Measurements from ENCODE around the gene PRKAG1. TPM values are rescaled to one million over a fixed set of nuclear protein-coding genes. Genes with fewer than 3 reads are reported as not detected.

PRKAG1 gene
- total RNA-seq, 1 donor from 2014 or later: 68.5 TPM

DNA sequence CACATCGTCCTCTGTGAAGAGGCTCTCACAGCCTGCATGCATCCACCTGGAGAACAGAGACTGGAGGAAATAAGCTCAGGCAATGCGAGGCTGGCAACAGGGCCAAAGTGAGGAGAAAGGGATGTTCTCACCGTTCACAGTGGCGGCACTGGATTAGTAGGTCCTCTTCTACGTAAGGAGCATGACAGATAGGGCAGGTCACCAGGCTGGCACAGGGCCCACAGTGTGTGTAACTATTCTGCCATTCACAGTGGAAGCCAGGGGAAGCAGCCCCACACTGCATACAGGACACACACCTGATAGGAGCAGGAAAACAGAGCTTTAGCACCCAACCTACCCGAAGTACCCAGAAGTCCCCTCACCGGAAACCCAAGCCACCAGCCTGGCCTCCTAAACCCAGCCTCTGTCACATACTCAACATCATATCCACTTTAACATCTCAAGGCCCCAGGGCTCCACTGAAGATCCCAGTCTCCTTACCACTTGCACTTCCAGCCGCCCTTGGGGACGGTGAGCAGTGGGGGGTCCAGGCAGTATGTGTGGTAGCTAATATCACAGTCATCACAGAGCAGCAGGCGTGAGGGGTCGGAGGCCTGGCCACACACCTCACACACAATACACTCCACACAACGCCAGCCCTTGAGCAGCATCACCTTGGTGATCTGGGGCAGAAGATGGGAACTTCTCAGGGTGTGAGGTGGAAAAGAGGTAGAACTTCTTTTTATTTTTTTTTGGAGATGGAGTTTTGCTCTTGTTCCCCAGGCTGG lies 27.7 kb upstream of the PRKAG1 start:
- Histone ChIP-seq H3K4me3 (ENCODE audit: low read depth, low read length) (no peak overlapping the region), H3K36me3 (ENCODE audit: control insufficient read depth, insufficient read depth, low read length) (peaks cover 11% of the 10 kb centered on the region), H3K27me3 (ENCODE audit: control insufficient read depth, insufficient read depth, low read length) (no peaks in the 10 kb centered on the region)
- DNase-seq (ENCODE audit: low read depth): no peak
- TF ChIP-seq, protein P1, sequence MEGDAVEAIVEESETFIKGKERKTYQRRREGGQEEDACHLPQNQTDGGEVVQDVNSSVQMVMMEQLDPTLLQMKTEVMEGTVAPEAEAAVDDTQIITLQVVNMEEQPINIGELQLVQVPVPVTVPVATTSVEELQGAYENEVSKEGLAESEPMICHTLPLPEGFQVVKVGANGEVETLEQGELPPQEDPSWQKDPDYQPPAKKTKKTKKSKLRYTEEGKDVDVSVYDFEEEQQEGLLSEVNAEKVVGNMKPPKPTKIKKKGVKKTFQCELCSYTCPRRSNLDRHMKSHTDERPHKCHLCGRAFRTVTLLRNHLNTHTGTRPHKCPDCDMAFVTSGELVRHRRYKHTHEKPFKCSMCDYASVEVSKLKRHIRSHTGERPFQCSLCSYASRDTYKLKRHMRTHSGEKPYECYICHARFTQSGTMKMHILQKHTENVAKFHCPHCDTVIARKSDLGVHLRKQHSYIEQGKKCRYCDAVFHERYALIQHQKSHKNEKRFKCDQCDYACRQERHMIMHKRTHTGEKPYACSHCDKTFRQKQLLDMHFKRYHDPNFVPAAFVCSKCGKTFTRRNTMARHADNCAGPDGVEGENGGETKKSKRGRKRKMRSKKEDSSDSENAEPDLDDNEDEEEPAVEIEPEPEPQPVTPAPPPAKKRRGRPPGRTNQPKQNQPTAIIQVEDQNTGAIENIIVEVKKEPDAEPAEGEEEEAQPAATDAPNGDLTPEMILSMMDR (IDR thresholded peaks at IDR 0.05; ENCODE audit: insufficient read depth, low read length, poor library complexity, severe bottlenecking): no peak

DNA sequence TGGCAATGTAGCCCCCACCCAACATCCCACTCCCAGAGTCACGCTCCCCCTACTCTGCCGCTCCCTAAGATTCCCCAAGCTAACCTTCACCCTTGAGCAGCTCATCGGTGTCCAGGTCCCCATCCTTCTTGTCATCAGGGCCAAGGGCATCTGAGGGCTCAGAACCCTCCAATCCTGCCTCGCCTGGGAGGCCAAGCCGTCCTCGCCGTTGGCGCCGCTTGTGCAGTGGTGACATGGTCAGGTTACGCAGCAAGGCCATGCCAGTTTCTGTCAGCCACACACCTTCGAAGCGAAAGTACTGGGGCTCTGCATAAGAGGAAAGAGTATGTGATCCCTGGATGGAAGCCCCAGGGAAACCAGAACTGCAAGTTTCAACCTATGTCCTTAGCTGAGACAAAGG lies 26.1 kb upstream of the PRKAG1 start:
- no peak for DNase-seq (ENCODE audit: low read depth)
- TF ChIP-seq, protein P1 (IDR thresholded peaks at IDR 0.05; ENCODE audit: insufficient read depth, low read length, poor library complexity, severe bottlenecking): no peak
- H3K36me3 ChIP-seq (ENCODE audit: control insufficient read depth, insufficient read depth, low read length): peaks cover 8% of the 10 kb centered on the region

DNA sequence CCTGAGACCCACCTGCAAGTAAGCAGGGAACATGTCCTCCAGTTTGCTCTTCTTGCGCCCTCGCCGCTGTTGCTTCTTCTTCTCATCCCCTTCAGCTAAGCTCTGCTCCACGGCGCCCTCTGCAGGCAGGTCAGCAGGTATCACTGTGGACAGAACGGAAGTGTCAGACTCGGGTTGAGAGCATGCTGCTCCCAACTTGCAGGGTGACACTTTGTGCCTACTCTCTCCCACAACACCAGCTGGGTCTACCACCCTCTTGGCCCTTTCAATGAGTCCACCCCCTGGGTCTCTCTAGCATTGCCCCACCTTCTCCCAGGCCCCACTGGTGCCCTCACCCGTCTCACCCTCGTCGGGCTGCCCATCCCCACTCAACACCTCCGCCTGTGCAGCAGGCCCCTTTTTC lies 25.3 kb upstream of the PRKAG1 start:
- Histone ChIP-seq H3K27me3 (ENCODE audit: control insufficient read depth, insufficient read depth, low read length) (no peaks in the 10 kb centered on the region), H3K36me3 (ENCODE audit: control insufficient read depth, insufficient read depth, low read length) (peaks cover 9% of the 10 kb centered on the region), H3K4me3 (ENCODE audit: low read depth, low read length) (no peak overlapping the region)
- no peak for DNase-seq (ENCODE audit: low read depth)
- TF ChIP-seq, protein P1 (IDR thresholded peaks at IDR 0.05; ENCODE audit: insufficient read depth, low read length, poor library complexity, severe bottlenecking): peak; percentile 68

More for the DNA sequence above, 26.1 kb upstream of the PRKAG1 start:
- Histone ChIP-seq H3K27me3 (ENCODE audit: control insufficient read depth, insufficient read depth, low read length) (no peaks in the 10 kb centered on the region), H3K4me3 (ENCODE audit: low read depth, low read length) (no peak overlapping the region)

DNA sequence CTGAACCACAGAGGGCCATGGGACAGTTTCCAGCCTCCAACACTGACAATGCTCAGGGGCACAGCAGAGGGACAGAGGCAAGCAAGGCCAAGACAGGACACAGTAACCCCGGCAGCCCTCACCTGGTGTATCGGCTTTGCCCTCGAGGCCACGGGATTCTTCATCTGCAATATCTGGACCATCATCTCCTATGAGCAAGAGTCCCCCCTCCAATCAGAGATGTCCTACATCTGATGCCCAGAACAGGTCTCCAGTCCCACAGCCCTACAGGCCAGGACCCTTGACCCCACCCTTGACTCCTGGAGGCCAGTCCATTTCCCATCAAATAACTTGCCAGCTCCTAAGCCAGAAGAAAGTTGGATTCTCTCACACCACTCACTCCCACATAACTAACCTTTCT lies 24.7 kb upstream of the PRKAG1 start:
- H3K4me3 ChIP-seq (ENCODE audit: low read depth, low read length): no peak overlapping the region
- no peak for DNase-seq (ENCODE audit: low read depth)
- no peaks in the 10 kb centered on the region for H3K27me3 ChIP-seq (ENCODE audit: control insufficient read depth, insufficient read depth, low read length)
- peaks cover 8% of the 10 kb centered on the region for H3K36me3 ChIP-seq (ENCODE audit: control insufficient read depth, insufficient read depth, low read length)
- TF ChIP-seq, protein P1 (IDR thresholded peaks at IDR 0.05; ENCODE audit: insufficient read depth, low read length, poor library complexity, severe bottlenecking): no peak

DNA sequence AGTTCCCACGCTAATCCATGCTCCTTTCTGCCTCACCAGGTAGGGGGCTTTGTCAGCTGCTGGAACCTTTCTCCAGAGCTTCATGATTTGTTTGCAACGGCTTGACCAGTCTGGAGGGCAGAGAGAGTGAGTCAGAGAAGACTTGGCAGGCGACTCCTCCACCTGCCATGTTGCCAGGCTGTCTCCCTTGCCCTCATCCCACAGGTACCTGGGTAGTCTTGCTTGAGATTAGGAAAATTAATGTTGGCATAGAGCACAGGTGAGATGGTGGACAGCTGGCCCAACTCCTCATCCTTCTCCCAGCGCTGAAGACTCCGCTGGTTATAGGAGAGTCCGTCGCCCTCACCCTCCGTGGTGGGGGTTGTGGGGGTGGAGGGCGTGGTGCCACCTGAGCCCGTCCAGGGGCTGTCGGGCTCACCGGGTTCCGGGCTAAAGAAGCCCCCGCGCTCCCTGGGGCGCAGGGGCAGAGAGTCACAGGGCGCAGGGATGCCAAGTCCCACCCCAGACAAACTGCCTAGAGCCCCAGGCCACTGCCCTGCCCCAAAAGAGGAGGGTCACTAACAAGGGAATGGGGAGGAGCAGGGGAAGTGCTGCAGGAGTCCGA lies 23.4 kb upstream of the PRKAG1 start:
- no peak for DNase-seq (ENCODE audit: low read depth)
- Histone ChIP-seq H3K36me3 (ENCODE audit: control insufficient read depth, insufficient read depth, low read length) (peaks cover 10% of the 10 kb centered on the region), H3K4me3 (ENCODE audit: low read depth, low read length) (no peak overlapping the region), H3K27me3 (ENCODE audit: control insufficient read depth, insufficient read depth, low read length) (no peaks in the 10 kb centered on the region)
- TF ChIP-seq, protein P1 (IDR thresholded peaks at IDR 0.05; ENCODE audit: insufficient read depth, low read length, poor library complexity, severe bottlenecking): no peak
